Islet precursor cell (in vitro differentiated cells): ENCODE results near the gene MYOZ1.
A peak's percentile ranks its signal among the peaks of the same experiment; 100 is the strongest.
"Not testable (repeated sequence)": the region's sequence is repeated elsewhere in the genome, so short reads cannot be mapped to it uniquely, and the experiment has no call there.

Experiments
- DNase-seq: peaks from one replicate; pipeline ENCODE4 v3.0.0-alpha.2; 2018

MYOZ1 gene

GRCh38 chr10:73647211-73647874 lies 6.1 kb upstream of the MYOZ1 start:
- DNase-seq = peak; percentile 81

GRCh38 chr10:73646598-73647041 lies 5.3 kb upstream of the MYOZ1 start:
- DNase-seq = no peak

GRCh38 chr10:73645251-73645650 lies 4.0 kb upstream of the MYOZ1 start:
- no peak for DNase-seq

- no peak for DNase-seq
Observed at GRCh38 chr10:73644767-73645166, 3.5 kb upstream of the MYOZ1 start.

- DNase-seq = peak; percentile 78
Observed at GRCh38 chr10:73644015-73644743, 2.9 kb upstream of the MYOZ1 start.

GRCh38 chr10:73643362-73643761 lies 2.1 kb upstream of the MYOZ1 start:
- no peak for DNase-seq

- no peak for DNase-seq
Observed at GRCh38 chr10:73639286-73639685, 2.0 kb downstream of the MYOZ1 start.

GRCh38 chr10:73635781-73636180 lies 5.5 kb downstream of the MYOZ1 start:
- no peak for DNase-seq

- DNase-seq = no peak
Observed at GRCh38 chr10:73634421-73634820, 6.9 kb downstream of the MYOZ1 start.

- DNase-seq = no peak
Observed at GRCh38 chr10:73629165-73629564, 12.1 kb downstream of the MYOZ1 start.

GRCh38 chr10:73628405-73628804 lies 12.9 kb downstream of the MYOZ1 start:
- no peak for DNase-seq

- DNase-seq = no peak
Observed at GRCh38 chr10:73627300-73627699, 14.0 kb downstream of the MYOZ1 start.

GRCh38 chr10:73625884-73626752 lies 15.2 kb downstream of the MYOZ1 start:
- peak; percentile 97 for DNase-seq

GRCh38 chr10:73625004-73625883 lies 16.0 kb downstream of the MYOZ1 start:
- peak; percentile 77 for DNase-seq

- DNase-seq = no peak
Observed at GRCh38 chr10:73623056-73623455, 18.2 kb downstream of the MYOZ1 start.

GRCh38 chr10:73620974-73621373 lies 20.3 kb downstream of the MYOZ1 start:
- DNase-seq = not testable (repeated sequence)

GRCh38 chr10:73617143-73617542 lies 24.1 kb downstream of the MYOZ1 start:
- not testable (repeated sequence) for DNase-seq

GRCh38 chr10:73614720-73615119 lies 26.6 kb downstream of the MYOZ1 start:
- no peak for DNase-seq

GRCh38 chr10:73609116-73609515 lies 32.2 kb downstream of the MYOZ1 start:
- no peak for DNase-seq

GRCh38 chr10:73601486-73601921 lies 39.8 kb downstream of the MYOZ1 start:
- peak; percentile 94 for DNase-seq

- DNase-seq = no peak
Observed at GRCh38 chr10:73597346-73597745, 43.9 kb downstream of the MYOZ1 start.

GRCh38 chr10:73593812-73594211 lies 47.5 kb downstream of the MYOZ1 start:
- DNase-seq = no peak
